NCI-H748 treated with DMSO at 0.1 percent for 48 hours (cell line): ENCODE data around the gene UTS2B.

Experiments used
- DNase-seq: peaks from one replicate; lab custom pipeline; 2025; lab: John Stamatoyannopoulos, UW

UTS2B gene

DNA sequence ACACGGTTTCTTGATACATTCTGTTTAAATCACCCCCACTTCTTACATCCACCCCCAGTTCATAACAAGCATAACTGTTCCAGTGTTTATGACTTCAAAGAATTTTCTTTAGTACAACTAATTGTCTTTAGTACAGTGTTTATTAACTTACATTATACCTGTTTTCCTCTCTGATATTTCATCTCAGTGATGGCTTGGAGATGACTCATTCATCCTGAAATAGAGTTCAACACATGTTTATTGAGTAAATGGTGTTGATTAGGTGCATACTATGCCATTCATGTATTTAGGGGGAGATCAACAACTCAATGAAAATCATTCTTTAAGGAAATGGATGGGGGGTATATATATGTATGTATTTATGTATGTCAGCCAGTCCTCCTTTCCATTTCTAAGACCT lies 21.7 kb upstream of the UTS2B start:
- no peak for DNase-seq

DNA sequence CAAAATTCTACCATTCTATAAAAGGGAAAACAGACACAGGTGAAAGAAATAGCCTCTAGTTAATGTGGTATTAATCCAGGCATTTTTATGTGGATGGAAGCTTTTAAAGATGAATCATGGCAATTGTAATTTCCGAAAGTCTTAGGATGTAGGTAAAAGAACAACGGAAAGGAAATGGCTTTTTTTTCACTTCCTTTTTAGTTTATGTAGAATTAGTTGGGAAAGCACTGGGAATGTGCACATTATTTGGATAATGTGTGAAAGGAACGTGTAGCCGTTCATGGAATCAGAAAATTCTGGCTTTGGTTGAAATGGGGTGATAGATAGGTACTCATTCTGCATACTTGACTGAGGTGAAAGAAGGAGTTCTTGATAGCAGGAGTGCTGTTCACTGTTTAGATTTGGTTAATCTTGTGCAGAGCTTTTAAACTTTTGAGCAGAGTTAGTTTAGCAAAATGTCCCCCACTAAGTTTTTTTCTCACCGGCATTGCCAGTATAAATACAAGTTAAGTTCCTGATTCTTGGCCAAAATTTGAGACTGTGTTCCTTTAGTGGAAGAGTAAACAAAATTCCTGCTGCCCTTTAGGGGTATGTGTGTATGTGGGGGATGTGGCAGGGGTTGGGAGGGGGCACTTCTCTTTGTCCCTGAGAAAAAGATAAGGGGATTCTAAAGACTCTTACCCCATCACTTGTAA lies 20.2 kb upstream of the UTS2B start:
- DNase-seq = no peak

DNA sequence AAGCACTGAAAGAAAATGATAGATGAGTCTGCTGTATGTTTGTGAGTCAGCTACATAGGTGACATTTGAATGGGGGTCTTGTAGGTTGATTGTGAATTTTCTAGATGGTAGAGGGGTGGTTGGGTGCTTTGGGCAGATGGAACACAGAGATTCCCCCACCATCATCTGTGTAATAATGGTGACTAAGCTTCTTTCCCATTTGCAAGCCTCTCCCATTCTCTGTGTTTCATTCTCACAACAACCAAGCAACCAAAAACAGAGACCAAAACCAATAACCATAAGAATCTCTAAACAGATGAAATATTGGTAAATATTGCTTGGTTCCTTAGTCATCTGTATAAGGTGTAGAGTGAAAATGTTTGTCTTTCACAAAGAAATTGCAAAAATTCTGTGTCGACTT lies 17.8 kb upstream of the UTS2B start:
- no peak for DNase-seq

DNA sequence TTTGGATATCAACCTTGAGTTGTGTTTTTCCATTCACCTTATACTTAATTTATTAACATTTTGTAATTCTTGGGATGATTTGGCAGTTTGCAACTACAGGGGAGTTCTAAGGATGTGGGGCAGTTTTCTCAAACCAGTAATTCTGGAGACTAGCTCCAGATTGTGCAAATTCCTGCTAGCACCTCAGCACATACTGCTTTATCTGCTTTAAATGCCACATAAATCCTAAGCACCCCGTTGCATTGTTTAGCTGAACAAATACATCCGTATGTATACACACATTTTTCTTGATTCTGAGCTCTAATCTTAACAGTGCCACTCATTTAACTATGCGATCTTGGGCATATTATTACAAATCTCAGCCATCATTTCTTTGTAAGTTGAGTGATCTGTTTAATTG lies 16.9 kb upstream of the UTS2B start:
- no peak for DNase-seq

DNA sequence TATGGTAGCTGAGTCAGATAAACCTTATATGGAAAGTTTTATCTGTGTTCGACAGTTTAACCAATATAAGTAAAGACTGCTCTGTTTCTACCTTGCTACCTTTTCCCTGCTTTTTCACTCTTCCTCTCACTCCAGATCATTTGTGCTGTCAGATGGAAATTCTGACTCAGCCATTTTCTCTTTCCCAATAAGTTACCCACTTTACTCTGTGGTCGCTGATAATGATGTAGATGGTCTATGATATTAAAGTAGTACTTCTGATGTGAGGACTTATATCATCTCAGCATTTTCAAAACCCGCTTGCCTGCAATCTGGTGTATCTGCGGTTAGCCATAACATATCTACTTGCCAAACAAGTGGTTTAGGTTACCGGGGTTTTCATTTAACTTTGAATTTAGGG lies 15.0 kb upstream of the UTS2B start:
- DNase-seq = no peak

DNA sequence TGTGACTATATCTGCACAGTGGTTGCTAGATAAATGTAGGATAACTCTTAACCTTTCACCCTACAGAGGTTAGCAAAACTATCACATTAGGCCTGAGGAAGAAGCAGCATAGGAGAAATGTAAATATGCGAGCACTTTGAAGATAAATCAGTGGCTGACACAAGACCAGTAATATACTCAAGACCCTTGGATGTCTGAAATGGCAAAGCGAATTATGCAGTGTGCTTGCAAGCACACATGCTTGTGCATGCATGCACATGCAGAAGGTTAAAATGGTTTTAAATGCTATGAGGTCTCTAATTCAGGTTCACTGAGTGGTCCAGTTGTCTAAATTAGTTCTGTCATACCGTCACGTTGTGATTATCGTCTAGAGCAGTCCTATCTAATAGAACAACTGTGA lies 13.6 kb upstream of the UTS2B start:
- no peak for DNase-seq

DNA sequence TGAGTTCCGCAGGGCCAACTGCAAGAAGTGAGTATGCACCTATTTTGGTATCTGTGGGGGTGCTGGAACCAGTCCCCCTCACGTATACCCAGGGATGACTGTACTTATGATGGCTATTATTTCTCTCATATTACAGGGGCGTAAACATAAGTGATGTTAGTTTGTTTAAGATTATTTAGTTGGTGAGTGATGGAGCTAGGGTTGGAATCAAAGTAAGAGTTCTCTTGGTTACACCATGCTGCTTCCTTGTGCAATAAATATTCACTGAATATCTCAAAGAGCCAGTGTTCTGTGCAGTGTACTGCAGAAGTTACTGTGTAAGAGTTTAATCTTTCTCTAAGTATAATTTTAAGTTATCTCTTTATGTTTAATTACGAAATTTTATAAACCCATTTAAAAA lies 12.8 kb upstream of the UTS2B start:
- DNase-seq = no peak

DNA sequence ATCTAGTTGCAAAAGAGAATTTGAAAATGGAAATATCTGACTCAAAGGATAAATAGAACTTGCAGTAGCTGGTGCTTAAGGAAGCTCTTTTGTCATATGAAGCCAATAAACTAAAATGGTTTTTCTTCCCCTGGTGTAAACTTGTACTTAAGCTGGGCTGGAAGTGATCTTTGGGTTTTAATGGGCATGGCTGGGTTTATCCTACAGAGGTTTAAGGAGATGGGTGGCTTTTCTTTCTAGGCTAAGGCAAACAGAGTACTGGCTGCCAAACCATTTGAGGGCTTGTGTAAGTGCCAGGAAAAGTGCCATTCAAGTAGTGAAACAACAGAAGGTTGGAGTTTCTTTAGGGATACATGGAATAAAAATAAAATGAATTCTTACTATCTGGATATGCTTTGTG lies 12.1 kb upstream of the UTS2B start:
- no peak for DNase-seq

DNA sequence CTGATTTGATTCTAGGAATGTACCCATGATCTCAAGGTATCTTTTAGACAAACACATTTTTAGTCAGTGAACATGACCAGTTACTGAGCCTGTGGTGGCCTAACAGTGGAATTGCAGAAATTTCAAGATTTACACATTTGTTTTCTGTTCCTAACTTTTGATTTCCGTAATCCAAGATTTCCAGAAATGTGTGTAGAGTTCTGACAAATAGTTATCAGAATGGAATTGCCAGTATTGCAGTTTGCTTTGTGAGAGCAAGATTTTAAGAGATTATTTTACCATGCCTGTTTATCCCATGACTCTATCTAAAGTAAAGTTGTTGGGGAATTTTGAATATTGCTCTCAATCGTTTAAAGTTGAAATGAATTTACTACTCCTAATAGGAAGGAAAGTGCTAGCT lies 11.7 kb upstream of the UTS2B start:
- no peak for DNase-seq

DNA sequence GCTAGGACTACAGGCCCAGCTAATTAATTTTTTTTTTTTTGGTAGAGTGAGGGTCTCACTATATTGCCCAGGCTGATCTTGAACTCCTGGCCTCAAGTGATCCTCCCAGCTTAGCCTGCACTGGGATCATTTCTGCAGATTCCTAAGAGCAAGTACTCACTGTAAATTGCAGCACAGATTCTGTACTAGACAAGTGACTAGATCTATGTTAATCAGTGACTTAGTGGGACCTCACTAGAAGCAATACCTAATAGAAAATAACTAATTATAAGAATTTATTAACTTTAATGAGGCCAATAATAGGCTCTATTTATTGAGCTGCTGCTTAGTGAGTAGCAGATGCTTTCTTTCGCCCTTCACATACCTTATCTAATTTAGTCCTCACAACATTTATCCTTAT lies 10.6 kb upstream of the UTS2B start:
- no peak for DNase-seq

DNA sequence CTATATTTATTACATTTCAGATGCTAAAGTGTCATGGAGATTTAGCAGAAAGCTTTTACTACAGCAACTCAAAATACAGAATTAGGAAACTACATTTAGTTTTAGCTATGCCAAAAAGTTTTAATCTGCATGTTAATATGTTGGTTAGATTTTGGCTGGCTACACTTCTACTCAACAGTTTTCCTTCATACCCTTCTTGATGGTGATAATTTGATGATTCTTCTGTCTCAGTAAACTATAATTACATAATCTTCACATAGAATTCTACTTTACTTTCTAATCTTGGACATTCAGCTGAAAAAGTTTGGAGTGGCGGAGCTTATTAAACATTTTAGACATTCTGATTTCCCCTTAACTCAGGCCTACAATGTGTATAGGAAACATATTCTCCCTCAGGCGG lies 10.0 kb upstream of the UTS2B start:
- no peak for DNase-seq

DNA sequence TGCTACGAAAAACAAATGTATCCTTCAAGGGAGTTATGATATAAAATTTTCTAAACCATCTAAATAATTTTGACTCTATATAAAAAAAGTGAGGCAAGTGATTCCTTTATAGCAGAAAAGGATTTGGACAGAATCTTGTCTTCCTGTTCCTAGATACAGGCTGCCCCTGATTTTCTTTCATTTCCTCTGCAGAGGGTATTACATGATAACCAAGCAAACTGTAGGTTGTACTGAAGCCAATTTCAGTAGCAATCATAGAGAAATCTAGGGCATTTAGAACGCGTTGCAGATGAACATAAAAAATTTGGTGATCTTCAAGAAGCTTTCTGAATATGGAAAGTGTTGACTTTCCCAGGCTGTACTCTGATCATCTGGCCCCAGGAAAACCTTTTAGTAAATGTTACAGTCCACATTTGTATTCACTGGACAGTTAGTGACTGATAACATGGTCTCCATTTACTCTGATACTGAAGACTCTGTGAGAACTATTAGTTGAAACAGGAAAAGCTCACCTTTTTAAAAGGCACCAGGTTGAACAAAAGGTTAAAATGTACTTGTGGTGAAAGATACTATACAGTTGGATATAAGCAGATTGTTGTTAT lies 9.1 kb upstream of the UTS2B start:
- no peak for DNase-seq

DNA sequence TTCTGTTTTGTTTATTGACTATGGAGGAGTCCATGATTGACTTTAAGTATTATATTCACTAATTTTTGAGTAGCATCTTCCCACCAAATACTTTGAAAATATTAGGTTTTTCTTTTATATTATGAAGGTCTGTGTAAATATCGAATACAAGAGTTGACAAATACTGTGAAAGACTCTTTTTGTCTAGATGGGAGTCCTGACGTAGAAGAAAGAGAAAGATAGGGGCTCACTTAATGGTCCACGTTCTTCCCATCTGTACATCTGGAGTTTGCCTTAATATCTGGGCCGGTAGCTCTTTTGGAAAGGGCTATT lies 7.8 kb upstream of the UTS2B start:
- no peak for DNase-seq

DNA sequence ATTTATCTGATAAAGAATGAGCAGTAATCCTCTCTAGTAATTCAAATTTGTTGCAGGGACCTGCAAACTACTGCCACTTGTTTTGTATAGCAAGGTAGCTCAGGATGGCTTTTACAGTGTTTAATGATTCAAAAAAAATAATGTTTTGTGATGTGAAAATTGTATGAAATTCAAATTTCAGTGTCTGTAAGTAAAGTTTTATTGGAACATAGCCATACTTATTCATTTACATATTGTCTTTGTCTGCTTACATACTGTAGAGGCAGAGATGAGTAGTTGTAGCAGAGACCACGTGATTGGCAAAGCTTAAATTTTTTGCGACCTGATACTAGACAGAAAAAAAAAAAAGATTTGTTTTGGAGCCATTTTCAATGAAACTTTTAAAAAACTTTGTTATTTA lies 6.5 kb upstream of the UTS2B start:
- no peak for DNase-seq

DNA sequence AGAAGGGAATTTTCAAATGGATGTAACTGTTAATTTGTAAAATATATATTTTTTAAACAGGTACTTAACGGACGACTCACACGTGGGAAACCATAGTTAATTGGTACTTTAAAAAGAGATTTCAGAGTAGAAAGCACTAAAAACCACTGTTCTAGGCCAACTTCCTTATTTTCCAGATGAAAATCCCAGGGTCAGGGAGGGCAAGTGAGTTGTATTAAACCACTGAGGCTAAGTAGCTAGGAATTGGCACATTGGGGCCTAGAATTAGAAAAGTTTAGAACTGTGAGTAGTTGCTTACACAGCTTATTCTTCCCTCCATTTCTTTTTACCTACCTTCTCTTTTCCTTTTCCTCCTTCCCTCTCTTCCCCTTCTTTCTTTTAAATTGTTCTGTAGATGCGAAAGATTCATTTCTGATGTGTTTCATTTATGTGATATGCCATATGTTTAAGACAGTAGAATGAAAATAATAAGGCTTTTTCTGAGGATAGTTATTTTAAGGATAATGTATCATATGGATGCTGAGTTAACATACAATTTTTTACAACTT lies 4.1 kb upstream of the UTS2B start:
- no peak for DNase-seq

DNA sequence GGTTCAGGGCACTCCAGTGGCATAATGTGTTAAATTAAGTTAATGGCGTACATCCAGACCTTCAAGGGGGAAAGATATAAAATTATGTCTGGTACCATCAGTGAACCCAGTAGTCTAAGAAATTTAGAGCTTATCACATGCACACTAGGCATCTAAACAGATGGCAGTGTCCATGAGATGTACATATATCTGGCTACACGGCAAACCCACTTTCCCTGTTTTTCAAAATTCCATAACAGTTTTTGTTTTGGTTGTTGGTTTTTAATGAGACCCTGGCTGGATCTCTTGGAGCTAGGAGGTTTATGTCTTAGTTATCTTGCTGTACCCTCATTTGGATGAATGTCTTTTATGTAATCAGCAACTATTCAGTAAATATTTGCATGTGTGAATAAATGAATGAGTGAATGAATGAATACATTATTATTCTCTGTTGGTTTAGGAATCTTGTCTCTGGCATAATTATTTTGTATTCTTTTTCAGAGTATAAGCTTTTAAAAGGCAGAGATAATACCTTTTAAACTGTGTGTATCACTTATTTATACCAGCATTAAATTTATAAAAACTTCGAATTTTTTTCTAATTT lies 3.1 kb upstream of the UTS2B start:
- DNase-seq = no peak

DNA sequence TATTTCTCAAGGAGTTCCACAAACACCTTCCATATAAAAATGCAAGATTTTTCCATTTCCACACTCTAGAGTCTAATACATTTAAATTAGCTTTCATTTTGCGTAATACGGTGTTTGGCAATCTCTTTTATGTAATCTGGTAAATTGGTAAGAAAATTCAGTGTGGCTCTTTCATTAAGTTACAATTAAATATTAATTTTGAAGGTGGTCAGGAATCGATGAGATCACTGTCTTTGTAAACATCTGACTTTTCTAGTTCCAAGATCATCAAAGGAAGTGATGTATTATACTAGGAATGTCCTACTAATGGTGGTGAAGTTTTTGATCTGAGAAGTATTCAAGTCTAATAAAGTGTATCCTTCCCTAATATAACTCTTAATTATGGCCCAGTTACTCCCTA lies 1.1 kb upstream of the UTS2B start:
- no peak for DNase-seq

DNA sequence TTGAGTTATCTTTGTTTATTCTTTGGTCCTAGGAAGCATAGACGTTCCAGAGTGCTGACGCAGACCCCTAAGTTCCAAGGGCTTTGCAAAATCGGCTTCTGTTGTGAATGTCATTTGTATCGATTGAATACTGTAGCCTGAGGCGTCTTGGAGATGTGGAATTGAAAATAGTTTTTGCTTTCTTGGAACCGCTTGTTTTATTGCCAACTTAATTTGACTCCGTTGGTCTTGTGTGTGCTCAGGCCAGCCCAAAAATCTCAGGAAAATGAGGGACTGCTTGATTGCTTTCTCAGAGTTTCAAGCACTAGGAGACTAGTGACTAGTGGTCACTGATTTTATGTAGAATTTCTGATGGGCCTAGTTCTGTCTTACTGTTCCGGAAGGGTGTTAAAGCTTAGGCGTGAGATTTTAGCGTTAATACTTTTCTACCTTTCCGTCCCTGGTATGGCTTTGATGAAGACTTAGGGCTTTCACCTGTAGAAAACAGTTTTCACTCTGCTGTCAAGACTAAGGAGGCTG lies 263 bp upstream of the UTS2B start:
- no peak for DNase-seq

DNA sequence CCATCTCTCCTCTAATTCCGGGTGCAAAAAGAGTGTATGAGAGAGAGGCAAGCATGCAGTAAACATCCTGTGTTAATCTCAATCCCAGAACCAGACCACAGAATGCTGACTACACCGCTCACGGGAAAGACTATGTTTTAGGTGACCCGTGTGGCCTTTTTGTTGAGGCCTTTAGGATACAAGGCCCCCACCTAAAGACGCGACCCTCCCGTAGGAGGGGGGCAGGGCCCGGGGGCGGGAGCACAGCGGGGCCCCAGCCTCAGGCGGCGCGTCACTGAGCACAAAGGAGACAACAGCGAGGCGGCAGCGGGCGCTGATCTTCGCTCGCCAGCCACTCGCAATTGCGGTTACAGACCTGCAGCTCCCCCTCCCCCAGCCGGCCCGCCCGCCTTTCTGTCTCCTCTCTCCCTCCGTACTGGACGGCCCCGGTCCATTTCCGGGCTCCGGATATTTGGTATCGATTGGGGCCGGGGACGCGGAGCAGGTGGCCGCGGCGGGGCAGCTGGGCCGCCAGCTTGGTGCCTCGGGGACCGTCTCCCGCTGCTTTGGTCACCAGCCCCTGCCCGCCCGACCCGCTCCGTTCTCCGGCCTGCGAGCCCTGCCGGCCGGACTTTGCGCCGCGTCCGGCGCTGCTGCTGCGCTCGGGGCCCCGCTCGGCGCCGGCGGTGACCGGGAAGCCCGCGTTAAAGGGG lies 1.2 kb downstream of the UTS2B start, which contains the start of gene CCDC50:
TSS of gene CCDC50 (plus strand) at position 433 of the 692 bp plus-strand sequence. CDS start 281 bp downstream, outside the sequence.
- DNase-seq = peak; percentile 13

DNA sequence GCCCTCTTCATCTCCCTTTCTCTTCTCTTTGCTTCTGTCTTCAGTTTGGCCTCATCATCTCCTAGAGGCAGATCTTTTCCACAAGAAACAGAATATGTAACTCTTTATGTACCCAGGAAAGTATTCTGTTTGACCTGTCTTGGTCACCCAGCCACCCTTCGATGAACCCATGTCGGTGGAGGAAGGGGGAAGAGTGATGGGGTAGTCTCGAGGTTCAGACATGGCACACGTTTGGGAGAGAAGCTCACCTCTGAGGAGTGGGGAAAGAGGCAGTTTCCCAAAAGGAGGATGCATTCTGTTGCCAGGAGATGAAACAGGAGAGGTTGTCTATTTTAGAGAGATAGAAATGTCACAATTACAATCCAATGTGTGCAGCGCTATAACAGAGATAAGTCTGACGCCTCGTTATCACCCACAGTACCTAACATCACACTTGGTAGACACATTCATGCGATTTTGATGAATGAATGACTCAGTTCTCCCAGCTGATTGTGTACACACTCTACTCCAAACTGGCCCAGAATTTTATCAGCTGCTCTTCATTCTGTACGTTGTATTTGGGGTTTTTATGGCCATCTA lies 1.9 kb downstream of the UTS2B start:
- DNase-seq = no peak

DNA sequence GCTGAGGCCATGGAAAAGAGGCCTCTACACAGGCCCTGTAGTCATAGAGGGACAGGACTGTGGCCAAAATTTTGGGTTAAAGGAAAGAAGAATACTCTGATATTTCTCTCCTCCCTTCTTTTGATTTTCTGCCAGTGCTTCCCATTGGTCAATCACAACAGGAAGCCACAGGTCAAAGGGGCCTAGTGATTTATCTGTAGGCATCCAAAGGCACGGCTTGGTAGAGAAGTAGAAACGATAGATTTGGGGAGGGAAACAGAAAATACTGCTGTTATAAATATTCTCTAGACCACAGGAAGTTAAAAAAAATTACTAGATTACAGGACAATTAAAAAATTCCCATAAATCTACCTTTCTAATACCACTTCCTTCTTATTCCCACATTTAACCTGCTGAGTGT lies 2.8 kb downstream of the UTS2B start:
- DNase-seq = no peak

DNA sequence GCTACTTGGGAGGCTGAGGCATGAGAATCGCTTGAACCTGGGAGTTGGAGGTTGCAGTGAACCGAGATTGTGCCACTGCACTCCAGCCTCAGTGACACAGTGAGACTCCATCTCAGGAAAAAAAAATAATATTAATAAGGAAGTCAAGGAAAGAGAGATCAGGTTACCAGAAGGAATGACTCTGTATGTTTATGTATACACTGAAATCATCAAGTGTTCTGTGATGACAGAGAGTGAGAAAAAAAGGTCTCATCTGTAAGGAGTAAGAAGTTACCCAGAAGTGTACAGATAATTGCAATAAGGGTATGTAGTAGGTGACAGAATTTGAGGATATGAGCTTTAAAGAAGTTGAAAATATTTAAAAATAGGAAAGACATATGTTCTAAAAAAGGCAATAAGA lies 5.4 kb downstream of the UTS2B start:
- no peak for DNase-seq
